Stimulated activated CD4-positive, alpha-beta T cell treated with anti-CD3 and anti-CD28 coated beads, TNF-alpha, amount 100 ng/mL, for 24 hours (primary cell): Measurements from ENCODE around the gene TNIP1.

Experiments
- DNase-seq, 3 experiments: peaks; one replicate each; pipeline ENCODE4 v3.0.0-alpha.2; 2020; ENCODE audit warnings: low read depth in 3 of 3

The TNIP1 gene

GRCh38 chr5:151065609-151066008 lies 15.2 kb downstream of the TNIP1 start:
- DNase-seq = no peak

DNA sequence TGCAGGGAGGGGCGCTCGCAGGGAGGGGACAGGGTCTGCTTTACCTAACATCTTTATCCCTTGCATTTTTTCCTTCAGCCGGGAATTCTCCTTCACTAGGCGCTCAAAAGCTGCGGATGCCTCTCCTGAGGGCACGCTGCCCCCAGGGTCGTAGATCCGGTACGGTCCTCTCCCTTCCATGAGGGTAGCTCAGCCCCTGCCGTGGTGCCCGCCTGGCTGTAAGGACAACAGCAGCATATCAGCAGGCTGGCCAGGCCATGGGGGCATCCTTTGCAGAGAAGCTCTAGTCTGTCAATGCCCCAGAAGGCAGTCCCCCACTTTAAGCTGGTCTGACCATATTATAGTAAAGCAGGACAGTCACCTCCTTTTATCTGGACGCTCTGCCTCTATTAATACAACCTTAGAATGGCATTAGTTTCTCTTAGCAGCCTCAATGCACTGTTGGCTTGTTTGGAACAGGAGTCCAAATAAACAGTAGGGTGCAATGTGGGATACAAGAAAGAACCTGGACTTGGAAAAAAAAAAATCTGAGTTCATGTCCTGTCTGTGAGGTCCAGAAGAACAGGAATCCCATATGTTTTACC lies 15.8 kb downstream of the TNIP1 start:
- DNase-seq = no peak

DNA sequence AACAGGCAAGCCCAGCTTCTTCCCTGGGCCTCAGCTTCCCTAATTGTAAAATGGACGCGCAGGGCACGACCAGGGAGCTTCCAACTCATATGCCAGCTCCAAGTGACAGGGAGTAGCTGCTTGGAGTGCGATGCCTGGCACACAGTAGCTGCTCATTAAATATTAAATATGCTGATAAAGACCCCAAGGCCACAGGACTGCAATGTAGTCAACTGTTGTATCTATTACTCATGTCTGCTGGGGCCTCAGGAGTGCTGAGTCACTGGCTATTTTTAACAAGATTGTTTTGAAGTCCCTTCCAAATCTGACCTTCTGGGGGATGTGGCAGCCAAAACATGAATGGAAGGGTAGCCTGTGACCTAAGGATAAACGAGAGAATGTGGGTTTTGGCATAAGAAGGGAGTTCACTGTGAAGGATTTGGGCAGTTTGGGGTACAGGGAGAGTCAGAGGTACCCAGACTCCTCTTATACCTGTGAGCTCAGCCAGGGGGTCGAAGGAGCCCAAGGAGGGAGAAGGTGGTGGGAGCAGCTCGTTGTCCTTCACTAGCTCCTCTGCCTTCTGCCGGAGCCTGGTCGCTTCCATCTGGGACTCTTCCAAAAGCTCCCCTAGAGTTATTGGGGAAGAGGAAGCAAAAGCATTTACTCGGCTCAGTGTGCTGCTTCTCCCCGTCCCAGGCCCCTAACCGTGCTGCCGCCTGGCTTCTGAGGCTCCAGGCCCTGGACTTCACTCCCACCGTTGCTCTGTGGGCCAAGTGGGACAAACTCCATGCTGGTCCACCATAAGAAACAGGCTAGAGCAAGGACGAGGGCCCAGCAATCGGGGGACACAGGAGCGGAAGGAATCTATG lies 17.5 kb downstream of the TNIP1 start:
- no peak for DNase-seq

DNA sequence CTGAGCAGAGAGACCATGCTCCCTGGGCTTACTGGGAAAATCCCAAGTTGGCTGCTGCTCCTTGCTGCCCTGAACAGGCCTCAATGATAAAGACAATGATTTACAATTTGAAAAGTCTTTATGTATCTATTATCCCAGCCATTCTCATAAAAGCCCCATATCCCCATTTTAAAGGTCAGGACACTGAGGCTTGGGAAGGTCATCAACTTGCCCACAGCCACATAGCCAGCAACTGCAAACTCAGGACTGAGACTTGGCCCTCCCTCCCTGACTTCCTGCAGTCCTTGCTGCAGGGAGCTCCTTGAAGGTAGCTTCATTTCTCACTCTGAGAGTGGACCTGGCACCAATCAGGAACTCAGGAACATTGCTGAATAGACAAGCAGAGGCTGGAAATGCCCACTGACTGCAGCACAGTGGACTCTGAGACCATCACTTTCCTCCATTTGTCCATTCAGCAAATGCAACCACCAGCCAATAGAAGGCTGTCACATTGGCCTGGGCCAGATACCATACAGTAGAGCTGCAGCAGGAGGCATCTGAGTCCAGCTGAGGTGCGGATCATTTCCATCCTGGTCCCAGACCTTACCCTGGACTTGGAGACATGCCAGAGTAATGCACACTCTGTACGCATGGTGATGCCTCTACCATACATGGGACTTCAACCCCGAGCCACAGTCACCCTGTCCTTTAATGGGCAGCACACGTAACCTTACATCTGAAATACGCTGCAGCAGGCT lies 18.3 kb downstream of the TNIP1 start:
- DNase-seq = no peak

GRCh38 chr5:151060742-151061141 lies 20.1 kb downstream of the TNIP1 start:
- no peak for DNase-seq

GRCh38 chr5:151058891-151059489 lies 21.8 kb downstream of the TNIP1 start:
- no peak for DNase-seq

DNA sequence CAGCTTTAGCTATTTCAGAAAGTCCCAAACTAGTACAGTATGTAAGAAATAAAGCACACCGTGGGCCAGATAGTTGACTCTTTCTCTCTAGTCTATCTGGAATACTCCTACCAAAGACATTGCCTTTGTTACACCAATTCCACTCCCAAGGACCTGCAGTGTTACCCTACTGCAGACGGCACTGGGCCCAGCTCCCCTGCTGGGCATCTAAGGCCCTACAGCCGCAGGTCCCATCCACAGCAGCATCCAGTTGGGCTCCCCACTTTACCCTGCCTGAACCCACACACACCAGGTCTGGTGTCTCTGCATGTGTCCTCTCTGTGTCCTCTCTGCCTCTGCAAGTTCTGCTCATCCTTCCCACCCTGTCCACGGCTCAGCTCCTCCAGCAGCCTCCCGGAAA lies 22.5 kb downstream of the TNIP1 start:
- DNase-seq = no peak

DNA sequence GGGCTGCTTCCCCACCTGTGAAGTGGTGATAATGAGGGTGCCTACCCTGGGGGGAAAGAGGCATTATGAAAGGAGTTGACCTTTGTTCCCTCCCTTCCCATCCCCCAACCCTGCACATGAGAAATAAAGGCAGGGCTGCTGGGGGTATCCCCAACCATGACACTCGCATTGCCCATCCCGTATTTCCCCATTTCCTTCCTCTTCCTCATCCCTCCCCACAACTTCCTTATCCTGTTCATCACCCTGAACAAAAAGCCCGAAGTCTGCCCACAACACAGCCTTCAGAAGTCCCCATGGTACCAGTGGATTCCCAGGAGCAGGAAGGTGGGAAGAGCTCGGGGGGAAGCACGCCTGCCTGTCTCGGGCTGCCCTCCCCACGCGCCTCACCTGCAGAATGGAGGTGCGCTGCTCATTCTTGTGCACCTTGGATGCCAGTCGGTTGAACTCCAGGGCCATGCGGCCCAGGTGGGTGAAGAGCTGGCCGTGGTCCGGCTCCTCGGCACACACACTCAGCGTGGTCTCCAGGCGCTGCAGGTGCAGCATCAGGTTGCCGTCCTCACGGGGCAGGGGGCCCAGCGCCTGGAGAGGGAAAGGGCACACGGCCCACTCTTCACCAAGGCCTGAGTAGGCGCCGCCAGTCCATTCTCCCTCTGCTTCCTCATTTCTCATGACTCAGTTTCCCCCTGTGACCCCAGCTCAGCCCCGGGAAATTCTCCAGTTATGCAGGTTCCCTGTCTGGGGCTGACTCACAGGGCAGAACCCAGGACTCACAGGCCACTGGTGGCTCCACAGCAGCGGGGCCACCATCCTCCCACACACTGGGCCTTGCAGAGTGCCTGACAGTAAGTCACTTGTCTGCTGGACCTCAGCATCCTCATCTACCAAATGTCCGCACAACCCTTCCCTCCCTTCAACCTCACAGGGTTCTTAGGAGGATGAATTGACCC lies 24.2 kb downstream of the TNIP1 start:
- DNase-seq = no peak

DNA sequence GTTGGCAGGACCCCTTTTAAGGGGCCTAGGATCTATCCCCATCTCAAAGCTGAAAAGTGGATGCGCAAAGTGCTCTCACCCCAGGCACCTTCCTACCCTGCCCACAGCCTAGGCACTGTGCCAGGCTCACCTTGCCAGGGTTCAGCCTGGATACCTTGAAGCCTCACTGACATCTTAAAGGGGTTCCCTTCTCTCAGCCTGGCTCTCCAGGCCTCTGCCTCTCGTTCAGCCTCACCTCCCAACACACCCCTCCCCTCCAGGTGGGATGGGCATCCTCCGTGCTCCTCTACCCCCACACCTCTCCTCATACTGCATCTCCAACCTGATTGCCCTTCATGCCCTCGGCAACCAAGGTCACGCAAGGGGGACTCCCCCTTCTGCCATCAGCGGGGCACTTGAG lies 25.5 kb downstream of the TNIP1 start:
- DNase-seq = no peak

DNA sequence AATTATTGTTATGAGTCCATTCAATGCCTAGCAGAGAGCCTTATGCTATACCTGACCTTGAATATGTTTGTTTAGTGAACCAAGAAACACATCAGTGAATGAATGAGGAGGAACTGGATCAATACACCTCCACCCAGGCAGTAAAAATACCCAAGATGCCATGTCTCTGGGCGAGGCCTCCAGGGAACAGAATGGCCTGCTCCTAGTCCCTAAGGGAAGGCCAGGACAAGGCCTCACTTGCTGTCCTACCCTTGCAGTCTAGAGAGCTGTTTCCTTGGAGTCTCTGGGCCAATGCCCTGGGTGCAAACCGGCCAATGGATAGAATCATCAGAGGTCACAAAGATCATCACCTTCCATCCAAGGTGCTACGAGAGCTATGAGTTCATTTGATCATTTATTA lies 26.1 kb downstream of the TNIP1 start:
- DNase-seq = no peak

- no peak for DNase-seq
These were observed 26.9 kb downstream of the TNIP1 start for GRCh38 chr5:151053796-151054462.

DNA sequence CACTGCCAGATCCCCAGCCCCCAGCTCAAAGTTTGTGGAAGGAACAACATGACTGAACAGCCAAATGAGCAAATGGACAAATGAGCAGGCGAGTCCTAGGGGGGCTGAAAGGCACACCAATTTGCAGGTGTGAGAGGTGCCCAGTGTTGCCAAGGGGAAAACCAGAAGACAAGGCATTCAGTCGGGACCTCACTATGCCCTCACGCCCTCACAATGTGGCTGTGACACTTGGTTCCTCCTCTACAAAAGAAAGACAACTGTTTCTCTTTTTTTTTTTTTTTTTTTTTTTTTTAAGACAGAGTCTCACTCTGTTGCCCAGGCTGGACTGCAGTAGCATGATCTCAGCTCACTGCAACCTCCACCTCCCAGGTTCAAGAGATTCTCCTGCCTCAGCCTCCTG lies 28.0 kb downstream of the TNIP1 start:
- no peak for DNase-seq

DNA sequence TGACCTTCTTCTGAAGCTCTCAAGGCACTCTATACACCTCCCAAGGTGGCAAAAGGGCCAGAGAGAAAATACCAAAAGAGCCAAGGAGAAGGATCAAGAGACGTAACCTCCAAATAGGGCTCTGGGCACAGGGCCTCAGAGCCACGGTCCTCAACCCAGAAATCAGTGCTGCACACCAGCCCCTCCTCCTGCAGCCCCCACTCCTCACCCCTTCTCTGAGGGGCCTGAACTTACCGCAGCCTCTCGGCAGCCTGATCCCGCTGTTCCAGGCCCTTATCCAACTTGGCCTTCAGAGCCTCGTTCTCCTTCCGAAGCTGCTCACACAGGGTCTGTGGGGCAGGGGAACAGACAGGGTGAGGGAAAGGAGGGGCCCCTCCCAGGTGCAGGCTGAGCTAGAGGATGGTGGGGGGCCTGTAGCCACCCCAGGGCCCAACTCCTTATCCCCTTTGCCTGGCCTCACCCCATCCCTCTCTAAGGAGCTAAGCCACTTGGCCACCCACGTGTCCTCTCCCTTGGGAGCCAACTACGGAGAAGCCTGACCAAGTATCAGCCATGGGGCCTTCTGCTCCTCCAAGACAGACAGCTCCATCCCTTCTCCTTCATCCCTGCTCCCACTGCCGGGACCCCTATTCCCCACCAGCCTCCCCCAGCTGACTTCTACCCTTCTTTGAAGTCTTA lies 28.8 kb downstream of the TNIP1 start:
- DNase-seq = no peak

DNA sequence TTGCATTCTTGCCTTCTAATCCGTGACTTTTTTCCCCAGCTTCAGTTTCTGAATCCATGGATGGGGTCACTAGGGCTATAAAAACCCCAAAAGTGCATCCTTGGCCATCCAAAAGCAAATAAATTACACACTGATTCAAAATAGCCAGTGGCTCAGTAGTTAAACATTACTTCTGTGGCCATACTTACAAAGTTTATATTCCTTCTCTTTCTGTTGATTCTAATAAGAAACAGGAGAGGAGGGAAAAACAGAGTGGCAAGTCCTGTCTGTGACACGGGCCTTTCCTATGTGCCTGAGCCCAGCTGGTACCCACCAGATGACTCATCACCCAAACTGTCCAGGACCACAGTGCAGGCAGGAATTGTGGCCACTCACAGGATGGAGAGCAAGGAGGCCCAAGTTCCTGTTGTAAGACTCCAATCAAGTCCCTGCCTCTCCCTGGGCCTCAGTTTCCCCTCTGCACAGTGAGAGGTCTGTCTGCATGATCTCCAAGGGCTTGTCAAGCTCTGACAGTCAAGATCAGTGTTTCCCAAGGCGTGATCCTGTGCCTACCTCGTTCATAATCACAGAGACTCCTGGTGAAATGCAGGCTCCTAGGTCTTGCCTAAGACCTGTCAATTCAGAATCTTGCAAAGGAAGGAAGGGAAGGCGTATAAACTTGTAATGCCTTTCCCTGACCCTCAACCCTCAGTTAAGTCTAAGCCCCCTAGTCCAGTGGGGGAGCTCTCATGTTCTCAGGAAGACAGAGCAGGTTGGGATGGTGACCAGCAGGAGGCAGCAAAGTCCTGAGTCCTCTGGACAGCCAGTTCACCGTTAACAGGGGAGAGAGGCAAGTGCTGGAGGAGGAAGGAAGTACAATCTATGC lies 29.5 kb downstream of the TNIP1 start:
- peak; percentile 50 to 66 (median 62) for DNase-seq

GRCh38 chr5:151048526-151048925 lies 32.3 kb downstream of the TNIP1 start:
- no peak for DNase-seq

- peak in 1 of 3 experiments; percentile 10 for DNase-seq
These were observed 32.9 kb downstream of the TNIP1 start for GRCh38 chr5:151047814-151048425.

DNA sequence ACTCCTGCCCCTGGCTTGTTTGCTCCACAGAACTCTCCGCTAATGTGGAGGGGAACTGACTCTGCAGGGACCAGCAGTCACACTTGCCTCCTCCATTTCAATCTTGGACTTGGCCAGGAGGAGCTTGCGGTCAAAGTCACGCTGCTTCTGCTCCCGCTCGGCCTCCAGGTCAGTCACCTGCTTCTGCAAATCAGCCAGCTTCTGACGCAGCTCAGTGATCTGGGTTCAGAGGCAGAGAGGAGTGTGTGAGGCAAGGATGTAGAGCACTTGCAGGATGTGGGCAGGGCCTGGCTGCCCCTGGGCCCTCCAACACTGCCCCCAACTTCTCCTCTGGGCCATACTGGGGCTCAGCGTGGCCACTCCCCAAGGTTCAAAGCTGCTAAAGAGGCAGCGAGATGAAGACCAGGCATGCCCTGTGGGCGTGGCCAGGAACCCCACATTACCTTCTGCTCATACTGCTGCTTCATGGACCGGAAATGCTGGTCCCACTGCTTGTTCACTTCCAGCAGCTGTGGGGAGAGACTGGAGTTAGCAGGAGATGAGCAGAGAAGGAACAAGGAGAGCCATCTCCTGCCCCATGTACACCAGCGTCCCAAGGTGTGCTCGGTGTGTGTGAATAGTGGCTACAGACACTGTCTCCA lies 38.3 kb downstream of the TNIP1 start:
- no peak for DNase-seq

- no peak for DNase-seq
These were observed 39.1 kb downstream of the TNIP1 start for GRCh38 chr5:151041577-151042268.
